Natural killer cell (primary cell): ENCODE measurements around the gene LYPD6B. TPM values are rescaled to one million over a fixed set of nuclear protein-coding genes. Genes with fewer than 3 reads are reported as not detected.

Experiments used
- ATAC-seq, 3 donors: fragments of 150-1000 bp in 2 of 3; fragments of 200-7000 bp in 1 of 3; cut with Tn5 transposase; 1 replicate in 1 of 3; 2 replicates in 2 of 3; pipeline ENCODE4 v1.10.0; 2021; ENCODE audit warnings: mild to moderate bottlenecking in 2 of 3, moderate library complexity in 2 of 3
- DNase-seq, 2 donors: peaks; one replicate each; pipeline versions ENCODE4 v3.0.0 to v3.0.0-alpha.2; 2013 to 2021; ENCODE audit warnings: mixed read lengths in 1 of 2
- H3K27ac ChIP-seq: one replicate; pipeline ENCODE4 v1.5.1; 2013; ENCODE audit warnings: mild to moderate bottlenecking, low read length
- H3K27me3 ChIP-seq: one replicate; pipeline ENCODE4 v1.6.1; 2013; ENCODE audit warnings: low read length; ENCODE audit not compliant: control insufficient read depth, insufficient read depth
- H3K36me3 ChIP-seq: one replicate; pipeline ENCODE4 v1.6.1; 2013; ENCODE audit warnings: low read length; ENCODE audit not compliant: control insufficient read depth, insufficient read depth
- H3K4me1 ChIP-seq: one replicate; pipeline ENCODE4 v1.6.1; 2013; ENCODE audit warnings: low read length; ENCODE audit not compliant: control insufficient read depth, insufficient read depth
- H3K4me3 ChIP-seq: one replicate; pipeline ENCODE4 v1.5.1; 2013; ENCODE audit warnings: low read length
- H3K9me3 ChIP-seq: one replicate; pipeline ENCODE4 v1.6.1; 2013; ENCODE audit warnings: low read length; ENCODE audit not compliant: control insufficient read depth, insufficient read depth
- H3K27ac Mint-ChIP-seq, 2 donors: one replicate each; pipeline ENCODE4 v1.8.0; 2022; ENCODE audit warnings: mild to moderate bottlenecking in 2 of 2, mixed read lengths in 2 of 2, moderate library complexity in 1 of 2
- H3K27me3 Mint-ChIP-seq, 2 donors: one replicate each; pipeline ENCODE4 v1.8.0; 2022; ENCODE audit warnings: low read depth in 2 of 2, mixed read lengths in 2 of 2
- H3K36me3 Mint-ChIP-seq: one replicate; pipeline ENCODE4 v1.8.0; 2022; ENCODE audit warnings: mixed read lengths
- H3K4me1 Mint-ChIP-seq, 2 donors: one replicate each; pipeline ENCODE4 v1.8.0; 2022; ENCODE audit warnings: mixed read lengths in 2 of 2
- H3K4me3 Mint-ChIP-seq: one replicate; pipeline ENCODE4 v1.8.0; 2022; ENCODE audit warnings: mild to moderate bottlenecking, moderate library complexity, mixed read lengths
- H3K9me3 Mint-ChIP-seq, 2 donors: one replicate each; pipeline ENCODE4 v1.8.0; 2022; ENCODE audit warnings: mixed read lengths in 2 of 2
- CTCF ChIP-seq: fragments of 200-600 bp; IDR thresholded peaks from one replicate; pipeline ENCODE4 v1.8.0; 2022; ENCODE audit warnings: antibody characterized with exemption
- WGBS: methylation state at CpG from one replicate; pipeline ENCODE4 v1.1.7; 2013; ENCODE audit warnings: missing lambda C conversion rate; ENCODE audit not compliant: insufficient coverage; 5-methylcytosine and 5-hydroxymethylcytosine counted together
- intact Hi-C: fragments of 100-400 bp; cut with micrococcal nuclease; formaldehyde crosslinking; loops from one replicate; pipeline ENCODE4 v1.14.2; 2022
- total RNA-seq, 4 donors: library from RNA; stranded (reverse); fragments of 120-200 nt in 1 of 4; gene quantifications; one replicate each; pipeline versions ENCODE4 v1.2.3 to v1.2.4, GENCODE V29; 2013 to 2022

LYPD6B gene
- total RNA-seq, 3 donors from 2014 or later (not counting 1 experiment from before 2014, with no cell fraction given): not detected

DNA sequence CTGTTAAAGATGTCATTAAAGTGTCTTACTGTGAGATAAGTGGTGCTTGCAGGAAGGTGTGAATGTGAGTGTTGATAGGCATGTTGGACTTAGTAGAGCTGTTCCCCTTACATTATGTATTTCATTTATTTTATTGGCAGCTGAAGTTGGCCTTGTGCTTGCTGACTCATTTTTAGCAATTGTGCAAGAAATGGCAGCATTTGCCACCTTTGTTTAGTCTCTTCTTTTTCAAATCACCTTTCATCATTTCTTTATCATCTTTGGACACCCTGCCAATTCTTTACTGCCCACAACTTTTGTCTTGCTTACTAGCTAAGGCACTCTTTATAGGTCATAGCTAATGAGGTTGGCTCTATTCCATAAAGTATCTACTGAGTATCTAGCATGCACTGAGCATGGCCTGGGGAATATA, 161.6 kb downstream of the LYPD6B start:
- H3K36me3 ChIP-seq: no peaks in the 10 kb centered on the region
- Mint-ChIP-seq H3K9me3 (peaks cover 0 to 3% of the 10 kb centered on the region in 2 donors), H3K4me1 (no peaks in the 10 kb centered on the region), H3K27me3 (no peaks in the 10 kb centered on the region), H3K27ac (no peak overlapping the region), H3K36me3 (no peaks in the 10 kb centered on the region), H3K4me3 (no peak overlapping the region)
- ATAC-seq (no peak), DNase-seq (no peak)
- intact Hi-C loops: no loop called here
- H3K27me3 ChIP-seq: no peaks in the 10 kb centered on the region
- no peak for TF ChIP-seq CTCF
- H3K4me1 ChIP-seq: no peaks in the 10 kb centered on the region
- H3K4me3 ChIP-seq: no peak overlapping the region
- no peak overlapping the region for H3K27ac ChIP-seq
- no peaks in the 10 kb centered on the region for H3K9me3 ChIP-seq

DNA sequence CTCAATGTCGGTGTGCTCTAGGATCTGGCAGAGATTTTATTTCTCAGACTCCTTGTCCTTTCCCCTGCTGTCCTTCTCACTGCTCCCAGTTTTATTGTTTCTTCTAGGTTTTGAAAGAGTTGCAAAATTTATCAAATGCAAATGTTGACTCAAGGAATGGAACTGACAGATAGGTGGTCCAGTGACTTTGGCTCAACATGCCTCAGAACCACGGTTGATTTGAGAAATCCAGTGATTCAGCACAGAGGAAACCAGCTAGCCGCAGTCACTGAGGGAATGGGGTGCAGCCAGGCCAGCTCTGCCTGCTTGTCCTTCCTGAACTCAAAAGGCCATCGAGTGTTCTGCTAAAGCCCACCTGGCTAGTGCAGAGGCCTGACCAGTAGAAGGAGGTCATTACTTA, 166.2 kb downstream of the LYPD6B start:
- H3K4me3 ChIP-seq: no peak overlapping the region
- no peaks in the 10 kb centered on the region for H3K9me3 ChIP-seq
- DNase-seq (no peak), ATAC-seq (no peak)
- H3K27me3 ChIP-seq: no peaks in the 10 kb centered on the region
- H3K36me3 Mint-ChIP-seq: no peaks in the 10 kb centered on the region
- no peak overlapping the region for H3K4me3 Mint-ChIP-seq
- TF ChIP-seq CTCF: no peak
- no peaks in the 10 kb centered on the region for H3K27me3 Mint-ChIP-seq
- H3K27ac Mint-ChIP-seq: no peak overlapping the region
- no peaks in the 10 kb centered on the region for H3K4me1 Mint-ChIP-seq
- no peaks in the 10 kb centered on the region for H3K4me1 ChIP-seq
- WGBS: 85% methylated on average over 4 of the region's 4 CpGs
- peaks cover 0 to 3% of the 10 kb centered on the region in 2 donors for H3K9me3 Mint-ChIP-seq
- intact Hi-C loops: no loop called here
- H3K36me3 ChIP-seq: no peaks in the 10 kb centered on the region
- H3K27ac ChIP-seq: no peak overlapping the region

- intact Hi-C loops: no loop called here
- 91% methylated on average over 7 of the region's 8 CpGs for WGBS
- no peak overlapping the region for H3K27ac Mint-ChIP-seq
- no peaks in the 10 kb centered on the region for H3K27me3 ChIP-seq
- TF ChIP-seq CTCF: no peak
- ATAC-seq (no peak), DNase-seq (no peak)
- no peak overlapping the region for H3K27ac ChIP-seq
- H3K9me3 Mint-ChIP-seq: peaks cover 0 to 3% of the 10 kb centered on the region in 2 donors
- no peaks in the 10 kb centered on the region for H3K36me3 Mint-ChIP-seq
- no peaks in the 10 kb centered on the region for H3K4me1 ChIP-seq
- no peaks in the 10 kb centered on the region for H3K27me3 Mint-ChIP-seq
- H3K4me1 Mint-ChIP-seq: no peaks in the 10 kb centered on the region
- H3K4me3 Mint-ChIP-seq: no peak overlapping the region
- H3K36me3 ChIP-seq: no peaks in the 10 kb centered on the region
- no peak overlapping the region for H3K4me3 ChIP-seq
- no peaks in the 10 kb centered on the region for H3K9me3 ChIP-seq
Observed at GRCh38 chr2:149205143-149205542, 166.6 kb downstream of the LYPD6B start.

- peaks cover 0 to 4% of the 10 kb centered on the region in 2 donors for H3K9me3 Mint-ChIP-seq
- ATAC-seq: no peak
- no peaks in the 10 kb centered on the region for H3K27me3 ChIP-seq
- H3K4me1 ChIP-seq: no peaks in the 10 kb centered on the region
- H3K9me3 ChIP-seq: no peaks in the 10 kb centered on the region
- TF ChIP-seq CTCF: no peak
- no peak overlapping the region for H3K27ac Mint-ChIP-seq
- H3K4me3 ChIP-seq: no peak overlapping the region
- WGBS: 92% methylated on average over 4 of the region's 4 CpGs
- H3K36me3 ChIP-seq: no peaks in the 10 kb centered on the region
- DNase-seq: no peak
- no peak overlapping the region for H3K4me3 Mint-ChIP-seq
- intact Hi-C loops: no loop called here
- H3K4me1 Mint-ChIP-seq: no peaks in the 10 kb centered on the region
- no peak overlapping the region for H3K27ac ChIP-seq
- H3K36me3 Mint-ChIP-seq: no peaks in the 10 kb centered on the region
- no peaks in the 10 kb centered on the region for H3K27me3 Mint-ChIP-seq
Observed at GRCh38 chr2:149213764-149214493, 175.4 kb downstream of the LYPD6B start.
